ENCODE measurements around the gene H2BW2.

DNA sequence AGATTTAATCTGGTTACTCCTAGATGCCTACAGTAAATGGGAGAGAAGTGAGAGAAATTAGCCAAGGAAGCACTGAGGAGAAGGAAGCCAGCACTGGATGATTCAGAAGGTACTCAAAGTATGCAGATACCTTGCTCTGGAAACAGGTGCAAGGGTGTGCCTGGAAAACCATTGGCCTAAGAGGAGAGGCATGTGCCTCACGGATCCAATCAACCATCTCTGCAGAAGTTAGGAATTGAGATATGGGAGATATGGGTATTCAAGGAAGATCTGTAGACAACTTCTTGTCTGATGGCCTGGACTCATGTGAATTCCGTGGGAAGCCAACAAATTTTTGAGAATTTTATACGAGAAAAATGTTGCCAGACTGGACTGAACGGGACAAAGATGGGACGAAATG lies 30.9 kb upstream of the H2BW2 start:
- TF ChIP-seq, protein P1, sequence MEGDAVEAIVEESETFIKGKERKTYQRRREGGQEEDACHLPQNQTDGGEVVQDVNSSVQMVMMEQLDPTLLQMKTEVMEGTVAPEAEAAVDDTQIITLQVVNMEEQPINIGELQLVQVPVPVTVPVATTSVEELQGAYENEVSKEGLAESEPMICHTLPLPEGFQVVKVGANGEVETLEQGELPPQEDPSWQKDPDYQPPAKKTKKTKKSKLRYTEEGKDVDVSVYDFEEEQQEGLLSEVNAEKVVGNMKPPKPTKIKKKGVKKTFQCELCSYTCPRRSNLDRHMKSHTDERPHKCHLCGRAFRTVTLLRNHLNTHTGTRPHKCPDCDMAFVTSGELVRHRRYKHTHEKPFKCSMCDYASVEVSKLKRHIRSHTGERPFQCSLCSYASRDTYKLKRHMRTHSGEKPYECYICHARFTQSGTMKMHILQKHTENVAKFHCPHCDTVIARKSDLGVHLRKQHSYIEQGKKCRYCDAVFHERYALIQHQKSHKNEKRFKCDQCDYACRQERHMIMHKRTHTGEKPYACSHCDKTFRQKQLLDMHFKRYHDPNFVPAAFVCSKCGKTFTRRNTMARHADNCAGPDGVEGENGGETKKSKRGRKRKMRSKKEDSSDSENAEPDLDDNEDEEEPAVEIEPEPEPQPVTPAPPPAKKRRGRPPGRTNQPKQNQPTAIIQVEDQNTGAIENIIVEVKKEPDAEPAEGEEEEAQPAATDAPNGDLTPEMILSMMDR (IDR thresholded peaks at IDR 0.05; ENCODE audit: poor library complexity): no peak
- no peak for TF ChIP-seq EZH2phosphoT487 (IDR thresholded peaks at IDR 0.05; ENCODE audit: low read depth, severe bottlenecking, unreplicated experiment)
